ENCODE data around the gene DBF4B.

- TF ChIP-seq EZH2 (IDR thresholded peaks at IDR 0.05; ENCODE audit: borderline replicate concordance, low read length): no peak
- TF ChIP-seq CTCF (IDR thresholded peaks at IDR 0.05; ENCODE audit: low read length): no peak
Observed at GRCh38 chr17:44778656-44779210, 70.3 kb downstream of the DBF4B start.
